SK-N-SH treated with all-trans-retinoic acid at 6 μM for 48 hours (cell line): ENCODE data around the gene CYTH3.

ENCODE experiments used
- PPARA ChIP-seq: fragments of 250-450 bp; sonication (Bioruptor Pico); IDR thresholded peaks from 2 replicates; pipeline ENCODE4 v1.5.0; 2020; ENCODE audit warnings: mild to moderate bottlenecking, borderline replicate concordance
- SNAI2 ChIP-seq: fragments of 250-450 bp; sonication (Bioruptor Pico); IDR thresholded peaks from 2 replicates; pipeline ENCODE4 v1.5.0; 2020; ENCODE audit warnings: mild to moderate bottlenecking, moderate library complexity
- ZFP30 ChIP-seq: fragments of 450-650 bp; formaldehyde crosslinking; IDR thresholded peaks from 2 replicates; pipeline ENCODE4 v1.5.0; 2022; ENCODE audit warnings: mild to moderate bottlenecking, moderate library complexity
- TF ChIP-seq, protein P1 (sequence below): fragments of 250-450 bp; sonication (Bioruptor Pico); IDR thresholded peaks from 2 replicates; pipeline ENCODE4 v1.8.0; 2020; ENCODE audit warnings: mild to moderate bottlenecking, moderate library complexity, borderline replicate concordance
- TF ChIP-seq, protein P2 (sequence below): fragments of 250-450 bp; sonication (Bioruptor Pico); IDR thresholded peaks from 2 replicates; pipeline ENCODE4 v1.5.1; 2020; ENCODE audit warnings: low read depth, mild to moderate bottlenecking, moderate library complexity
- TF ChIP-seq, protein P3 (sequence below): fragments of 250-450 bp; sonication (Bioruptor Pico); IDR thresholded peaks from 2 replicates; pipeline ENCODE4 v1.5.1; 2021; ENCODE audit warnings: mild to moderate bottlenecking, moderate library complexity

GRCh38 chr7:6266699-6267098 is 5.7 kb downstream of the CYTH3 start:
- TF ChIP-seq, protein P1, sequence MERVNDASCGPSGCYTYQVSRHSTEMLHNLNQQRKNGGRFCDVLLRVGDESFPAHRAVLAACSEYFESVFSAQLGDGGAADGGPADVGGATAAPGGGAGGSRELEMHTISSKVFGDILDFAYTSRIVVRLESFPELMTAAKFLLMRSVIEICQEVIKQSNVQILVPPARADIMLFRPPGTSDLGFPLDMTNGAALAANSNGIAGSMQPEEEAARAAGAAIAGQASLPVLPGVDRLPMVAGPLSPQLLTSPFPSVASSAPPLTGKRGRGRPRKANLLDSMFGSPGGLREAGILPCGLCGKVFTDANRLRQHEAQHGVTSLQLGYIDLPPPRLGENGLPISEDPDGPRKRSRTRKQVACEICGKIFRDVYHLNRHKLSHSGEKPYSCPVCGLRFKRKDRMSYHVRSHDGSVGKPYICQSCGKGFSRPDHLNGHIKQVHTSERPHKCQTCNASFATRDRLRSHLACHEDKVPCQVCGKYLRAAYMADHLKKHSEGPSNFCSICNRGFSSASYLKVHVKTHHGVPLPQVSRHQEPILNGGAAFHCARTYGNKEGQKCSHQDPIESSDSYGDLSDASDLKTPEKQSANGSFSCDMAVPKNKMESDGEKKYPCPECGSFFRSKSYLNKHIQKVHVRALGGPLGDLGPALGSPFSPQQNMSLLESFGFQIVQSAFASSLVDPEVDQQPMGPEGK (CRISPR knock-in tag), result no peak
- no peak for TF ChIP-seq SNAI2
- no peak for TF ChIP-seq ZFP30 (CRISPR knock-in tag)
- TF ChIP-seq, protein P2, sequence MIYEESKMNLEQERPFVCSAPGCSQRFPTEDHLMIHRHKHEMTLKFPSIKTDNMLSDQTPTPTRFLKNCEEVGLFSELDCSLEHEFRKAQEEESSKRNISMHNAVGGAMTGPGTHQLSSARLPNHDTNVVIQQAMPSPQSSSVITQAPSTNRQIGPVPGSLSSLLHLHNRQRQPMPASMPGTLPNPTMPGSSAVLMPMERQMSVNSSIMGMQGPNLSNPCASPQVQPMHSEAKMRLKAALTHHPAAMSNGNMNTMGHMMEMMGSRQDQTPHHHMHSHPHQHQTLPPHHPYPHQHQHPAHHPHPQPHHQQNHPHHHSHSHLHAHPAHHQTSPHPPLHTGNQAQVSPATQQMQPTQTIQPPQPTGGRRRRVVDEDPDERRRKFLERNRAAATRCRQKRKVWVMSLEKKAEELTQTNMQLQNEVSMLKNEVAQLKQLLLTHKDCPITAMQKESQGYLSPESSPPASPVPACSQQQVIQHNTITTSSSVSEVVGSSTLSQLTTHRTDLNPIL (CRISPR knock-in tag), result no peak
- TF ChIP-seq, protein P3, sequence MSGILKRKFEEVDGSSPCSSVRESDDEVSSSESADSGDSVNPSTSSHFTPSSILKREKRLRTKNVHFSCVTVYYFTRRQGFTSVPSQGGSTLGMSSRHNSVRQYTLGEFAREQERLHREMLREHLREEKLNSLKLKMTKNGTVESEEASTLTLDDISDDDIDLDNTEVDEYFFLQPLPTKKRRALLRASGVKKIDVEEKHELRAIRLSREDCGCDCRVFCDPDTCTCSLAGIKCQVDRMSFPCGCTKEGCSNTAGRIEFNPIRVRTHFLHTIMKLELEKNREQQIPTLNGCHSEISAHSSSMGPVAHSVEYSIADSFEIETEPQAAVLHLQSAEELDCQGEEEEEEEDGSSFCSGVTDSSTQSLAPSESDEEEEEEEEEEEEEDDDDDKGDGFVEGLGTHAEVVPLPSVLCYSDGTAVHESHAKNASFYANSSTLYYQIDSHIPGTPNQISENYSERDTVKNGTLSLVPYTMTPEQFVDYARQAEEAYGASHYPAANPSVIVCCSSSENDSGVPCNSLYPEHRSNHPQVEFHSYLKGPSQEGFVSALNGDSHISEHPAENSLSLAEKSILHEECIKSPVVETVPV (CRISPR knock-in tag), result no peak
- no peak for TF ChIP-seq PPARA (CRISPR knock-in tag)
